K562 (cell line): ENCODE measurements around the gene PRDM16. TPM values are rescaled to one million over a fixed set of nuclear protein-coding genes. Genes with fewer than 3 reads are reported as not detected.

ENCODE experiments used
- ATAC-seq: fragments of 200-7000 bp; cut with Tn5 transposase; 3 replicates; pipeline ENCODE4 v1.9.1; 2020; ENCODE audit warnings: moderate library complexity
- BruUV-seq: library from RNA; stranded (reverse); fragments of 400-500 nt; replicated peaks from 2 replicates; lab custom pipeline; 2021; lab: Mats Ljungman, UMichigan
- CTCF ChIA-PET: fragments of 300-600 bp; formaldehyde crosslinking; extraction: SDS; loops from one replicate; lab custom pipeline; 2021; ENCODE audit warnings: low intra/inter-chr PET ratio; lab: Yijun Ruan, JAX
- POLR2A ChIA-PET: fragments of 300-600, 350-650 bp; sonication (Branson Sonifier 250); formaldehyde crosslinking; extraction: SDS; loops from one replicate; lab custom pipeline; 2021; ENCODE audit warnings: antibody characterized with exemption, inconsistent platforms; lab: Yijun Ruan, JAX
- DNase-seq, 4 experiments: peaks; one replicate each; pipeline versions ENCODE4 v3.0.0 to v3.0.0-alpha.2; 2011 to 2018; ENCODE audit warnings: low spot score in 3 of 4, mixed read lengths in 3 of 4; ENCODE audit errors: extremely low read depth in 1 of 4
- FAIRE-seq: peaks from 2 replicates; lab custom pipeline; 2011; peaks lifted over from hg19 to GRCh38; lab: Jason Lieb, UNC
- H2AFZ ChIP-seq: 2 replicates; pipeline ENCODE4 v1.6.0; 2011; ENCODE audit warnings: low read depth, low read length, control low read depth, inconsistent platforms
- H3K27ac ChIP-seq: fragments of 200-600 bp; 3 replicates; pipeline ENCODE4 v1.8.0; 2011; ENCODE audit warnings: low read depth, mild to moderate bottlenecking, control low read depth, inconsistent platforms, low read length, moderate library complexity, mixed read lengths; ENCODE audit errors: extremely low read depth
- H3K27me3 ChIP-seq, 2 experiments: fragments of 300-600 bp in 1 of 2; 2 replicates in 1 of 2; 3 replicates in 1 of 2; pipeline versions ENCODE4 v1.6.0 to v1.8.0; 2011; ENCODE audit warnings: inconsistent platforms in 2 of 2, low read length in 2 of 2, mild to moderate bottlenecking in 1 of 2, mixed read lengths in 1 of 2, moderate library complexity in 1 of 2; ENCODE audit not compliant: control insufficient read depth in 2 of 2, insufficient read depth in 2 of 2
- H3K36me3 ChIP-seq: fragments of 300-600 bp; 3 replicates; pipeline ENCODE4 v1.8.0; 2011; ENCODE audit warnings: mild to moderate bottlenecking, low read length, inconsistent platforms; ENCODE audit not compliant: control insufficient read depth, insufficient read depth
- H3K4me1 ChIP-seq, 2 experiments: fragments of 200-600 bp in 1 of 2; replicated peaks in 1 of 2; 2 replicates in 1 of 2; 3 replicates in 1 of 2; pipeline versions ENCODE4 v1.5.1 to v1.8.0; 2011; ENCODE audit warnings: inconsistent platforms in 2 of 2, low read length in 2 of 2, mild to moderate bottlenecking in 1 of 2, mixed read lengths in 1 of 2, moderate library complexity in 1 of 2; ENCODE audit not compliant: control insufficient read depth in 2 of 2, insufficient read depth in 2 of 2
- H3K4me2 ChIP-seq: 2 replicates; pipeline ENCODE4 v1.6.1; 2011; ENCODE audit warnings: low read length, control low read depth, inconsistent platforms, mixed read lengths; ENCODE audit not compliant: insufficient read depth
- H3K4me3 ChIP-seq: fragments of 200-600 bp; sonication (generic), shearing (Covaris generic); 2 replicates; pipeline ENCODE4 v1.5.1; 2016; ENCODE audit warnings: control low read depth, inconsistent platforms
- H3K79me2 ChIP-seq: fragments of 200-600 bp; 3 replicates; pipeline ENCODE4 v1.8.0; 2011; ENCODE audit warnings: low read length, inconsistent platforms; ENCODE audit not compliant: control insufficient read depth, insufficient read depth
- H3K9ac ChIP-seq, 2 experiments: 2 replicates each; pipeline versions ENCODE4 v1.6.0 to v1.6.1; 2011; ENCODE audit warnings: low read depth in 2 of 2, low read length in 2 of 2, control low read depth in 1 of 2, inconsistent platforms in 1 of 2, mild to moderate bottlenecking in 1 of 2, mixed read lengths in 1 of 2; ENCODE audit not compliant: insufficient read depth in 1 of 2
- H3K9me1 ChIP-seq: one replicate; pipeline ENCODE4 v1.6.0; 2011; ENCODE audit warnings: inconsistent platforms, mild to moderate bottlenecking, low read length, moderate library complexity; ENCODE audit not compliant: control insufficient read depth, insufficient read depth
- H3K9me3 ChIP-seq: replicated peaks from 2 replicates; pipeline ENCODE4 v1.5.1; 2011; ENCODE audit warnings: low read depth, low read length, inconsistent platforms; ENCODE audit not compliant: control insufficient read depth, insufficient read depth
- H4K20me1 ChIP-seq: replicated peaks from 2 replicates; pipeline ENCODE4 v1.6.1; 2011; ENCODE audit warnings: low read length, inconsistent platforms, mixed read lengths; ENCODE audit not compliant: control insufficient read depth, insufficient read depth
- RBM25 ChIP-seq: fragments of 200-400 bp; formaldehyde crosslinking; IDR thresholded peaks from 2 replicates; pipeline ENCODE4 v1.6.1; 2018; ENCODE audit warnings: low read length, low read depth, moderate library complexity; ENCODE audit not compliant: severe bottlenecking
- ZFP30 ChIP-seq: fragments of 250-450 bp; sonication (Bioruptor Pico); IDR thresholded peaks from 2 replicates; pipeline ENCODE4 v1.8.0; 2022; ENCODE audit warnings: moderate library complexity, mild to moderate bottlenecking, inconsistent platforms, borderline replicate concordance
- WGBS: fragments of 100-300 bp; shearing (Covaris generic); methylation state at CpG from one replicate; pipeline ENCODE4 v1.1.6; 2016; ENCODE audit warnings: low coverage, mixed read lengths; ENCODE audit not compliant: insufficient coverage; ENCODE audit errors: missing lambda C conversion rate; 5-methylcytosine and 5-hydroxymethylcytosine counted together
- in situ Hi-C: fragments of 300-500 bp; cut with MboI; formaldehyde crosslinking; loops from 4 replicates; pipeline ENCODE4 v1.15.0; 2018; ENCODE audit warnings: inconsistent platforms, mixed read lengths
- intact Hi-C: fragments of 100-400 bp; cut with micrococcal nuclease; formaldehyde crosslinking; loops from 2 replicates; pipeline ENCODE4 v1.14.2; 2022
- polyA plus RNA-seq, 8 experiments: library from polyadenylated mRNA; depleted of rRNA in 4 of 8; stranded (reverse) in 5 of 8; unstranded in 3 of 8; fragments of >200 nt; fragmentation: Nextera tagmentation in 2 of 8; fragmentation: Illumina TruSeq in 1 of 8; extraction: Ambion mirVana in 2 of 8; extraction: Trizol in 1 of 8; gene quantifications; 2 replicates each; pipeline versions ENCODE4 v1.2.1 to v1.2.3, GENCODE V29; 2011 to 2014; ENCODE audit warnings: inconsistent platforms in 1 of 8, missing spikeins in 1 of 8
- total RNA-seq, 7 experiments: library from RNA; depleted of rRNA in 6 of 7; stranded (reverse); fragments of >200 nt in 6 of 7; fragmentation: Illumina TruSeq in 2 of 7; extraction: Trizol in 2 of 7; gene quantifications; 2 replicates each; pipeline versions ENCODE4 v1.2.1 to v1.2.3, GENCODE V29; 2011 to 2021; ENCODE audit warnings: low replicate concordance in 1 of 7

Gene PRDM16
- total and polyA plus RNA-seq, 9 of the 15 experiments (the other 6 are each of a cell fraction or from before 2014, with no cell fraction given), result 0.10 to 0.27 TPM; not detected in 7

GRCh38 chr1:3062616-3063378 is 6.2 kb upstream of the PRDM16 start:
- 10% methylated on average over 33 of the region's 50 CpGs for WGBS
- no peaks in the 10 kb centered on the region for H3K79me2 ChIP-seq
- ChIA-PET CTCF (no interaction called here), POLR2A (no interaction called here)
- no peak overlapping the region for H3K4me3 ChIP-seq
- no peak for ATAC-seq
- no peak overlapping the region for H3K4me2 ChIP-seq
- no peak overlapping the region for H2AFZ ChIP-seq
- TF ChIP-seq ZFP30 (CRISPR knock-in tag) (no peak), RBM25 (peak; percentile 16)
- H3K9me3 ChIP-seq, result no peaks in the 10 kb centered on the region
- H3K27me3 ChIP-seq, result peaks cover 0 to 15% of the 10 kb centered on the region in 2 experiments; a peak in 2 of 5 replicates
- intact Hi-C loops (no loop called here), in situ Hi-C loops (no loop called here)
- FAIRE-seq, result no peak
- no TSS peak for BruUV-seq
- no peaks in the 10 kb centered on the region for H3K9me1 ChIP-seq
- DNase-seq, result no peak
- H3K9ac ChIP-seq, result no peak overlapping the region
- no peaks in the 10 kb centered on the region for H3K36me3 ChIP-seq
- H3K27ac ChIP-seq, result no peak overlapping the region
- H4K20me1 ChIP-seq, result no peaks in the 10 kb centered on the region
- no peaks in the 10 kb centered on the region for H3K4me1 ChIP-seq
